NOMO-1 treated with DMSO at 0.1 percent for 48 hours (cell line): ENCODE results near the gene SKAP2.

Experiments
- DNase-seq: peaks from one replicate; lab custom pipeline; 2025; ENCODE audit not compliant: unreplicated experiment; lab: John Stamatoyannopoulos, UW

Gene SKAP2

GRCh38 chr7:26642416-26642815, 222.0 kb downstream of the SKAP2 start:
- DNase-seq = no peak

GRCh38 chr7:26639695-26640094, 224.7 kb downstream of the SKAP2 start:
- no peak for DNase-seq

- no peak for DNase-seq
These were observed 225.3 kb downstream of the SKAP2 start for GRCh38 chr7:26639111-26639510.

GRCh38 chr7:26638140-26638539, 226.2 kb downstream of the SKAP2 start:
- no peak for DNase-seq

- no peak for DNase-seq
These were observed 226.8 kb downstream of the SKAP2 start for GRCh38 chr7:26637610-26638009.

GRCh38 chr7:26636808-26637207, 227.6 kb downstream of the SKAP2 start:
- no peak for DNase-seq

DNA sequence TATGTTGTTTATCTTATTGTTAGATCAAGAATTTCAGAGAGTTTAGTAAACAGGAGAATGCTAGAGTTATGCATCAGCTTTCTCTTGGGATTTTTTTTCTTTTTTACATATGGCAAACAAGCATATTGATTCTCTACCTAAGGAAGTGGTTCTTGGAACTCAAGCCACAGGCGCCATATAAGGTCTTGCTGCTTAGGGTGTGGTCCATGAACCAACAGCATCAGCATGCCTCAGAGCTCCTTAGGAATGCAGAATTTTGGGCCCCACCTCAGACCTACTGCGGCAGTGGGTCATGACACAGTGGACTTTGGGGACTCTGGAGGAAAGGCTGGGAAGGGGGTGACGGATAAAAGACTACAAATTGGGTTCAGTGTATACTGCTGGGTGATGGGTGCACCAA, 230.8 kb downstream of the SKAP2 start:
- DNase-seq = no peak

DNA sequence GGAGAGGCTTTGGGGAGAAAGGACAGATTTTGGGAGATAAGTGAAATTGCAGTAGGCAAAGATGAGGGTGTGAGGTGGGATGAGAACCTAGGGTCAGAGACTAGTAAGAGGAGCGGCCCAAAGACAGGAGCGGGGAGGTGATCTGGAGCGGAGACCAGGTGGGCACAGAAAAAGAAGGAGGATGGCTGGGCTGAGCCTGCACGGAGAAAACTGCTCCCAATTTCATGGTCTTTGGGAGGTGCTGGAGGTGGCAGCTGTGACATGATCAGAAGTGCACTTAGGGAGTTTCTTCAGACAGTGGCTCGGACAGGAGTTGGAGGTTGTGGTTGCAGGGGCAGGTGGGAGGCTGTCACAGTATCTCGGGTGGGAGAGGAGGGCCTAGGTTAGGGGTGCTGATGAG, 232.8 kb downstream of the SKAP2 start:
- no peak for DNase-seq

DNA sequence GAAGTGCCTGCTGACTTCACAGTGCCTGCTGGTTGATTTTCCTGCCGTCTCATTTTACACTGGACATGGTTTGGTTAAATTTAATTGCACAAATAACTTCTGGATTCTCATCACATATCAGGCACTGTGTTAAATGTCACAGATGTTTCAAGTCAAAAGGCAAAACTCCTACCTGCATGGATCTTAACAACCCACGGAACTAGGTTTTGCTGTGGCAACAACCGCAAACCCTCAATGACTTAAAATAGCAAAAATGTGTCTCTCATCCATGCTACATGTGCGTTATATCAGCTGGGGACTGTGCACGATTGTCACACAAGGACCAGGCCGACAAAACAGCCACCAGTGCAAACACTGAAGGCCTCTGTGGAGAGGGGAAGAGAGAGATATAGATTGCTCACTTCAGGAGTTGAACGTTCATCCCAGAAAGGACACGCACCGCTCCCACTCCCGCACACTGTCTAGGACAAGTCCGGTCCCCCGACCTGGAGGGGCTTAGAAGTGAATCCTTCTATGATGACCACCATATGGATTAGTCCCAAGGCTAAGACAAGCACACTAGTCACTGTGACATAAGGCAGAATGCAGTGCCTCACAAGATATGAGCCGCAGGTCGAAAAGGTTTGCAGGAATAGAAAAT, 233.3 kb downstream of the SKAP2 start:
- no peak for DNase-seq

GRCh38 chr7:26630361-26630760, 234.0 kb downstream of the SKAP2 start:
- DNase-seq = no peak

GRCh38 chr7:26629696-26630095, 234.7 kb downstream of the SKAP2 start:
- no peak for DNase-seq

GRCh38 chr7:26627891-26628341, 236.5 kb downstream of the SKAP2 start:
- no peak for DNase-seq

DNA sequence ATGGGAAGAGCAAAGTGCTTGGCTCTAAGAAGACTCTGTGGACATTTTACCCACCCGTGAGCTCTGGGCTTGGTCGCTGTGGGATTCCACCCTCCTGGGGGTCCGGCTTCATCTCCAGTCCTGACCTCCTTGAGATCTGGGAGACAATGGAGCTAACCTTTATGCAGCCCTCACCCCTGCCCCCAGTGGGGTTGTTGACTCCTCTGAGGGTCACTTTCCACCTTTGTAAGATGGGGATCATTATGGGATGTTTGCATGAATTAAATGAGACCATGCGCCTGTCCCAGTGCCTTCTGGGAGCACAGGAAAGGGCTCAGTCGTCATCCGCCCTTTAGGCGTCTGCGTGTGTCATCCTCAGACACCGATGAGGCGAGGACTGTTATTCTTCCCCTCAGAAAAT, 237.2 kb downstream of the SKAP2 start:
- DNase-seq = no peak

GRCh38 chr7:26626687-26627086, 237.7 kb downstream of the SKAP2 start:
- no peak for DNase-seq

DNA sequence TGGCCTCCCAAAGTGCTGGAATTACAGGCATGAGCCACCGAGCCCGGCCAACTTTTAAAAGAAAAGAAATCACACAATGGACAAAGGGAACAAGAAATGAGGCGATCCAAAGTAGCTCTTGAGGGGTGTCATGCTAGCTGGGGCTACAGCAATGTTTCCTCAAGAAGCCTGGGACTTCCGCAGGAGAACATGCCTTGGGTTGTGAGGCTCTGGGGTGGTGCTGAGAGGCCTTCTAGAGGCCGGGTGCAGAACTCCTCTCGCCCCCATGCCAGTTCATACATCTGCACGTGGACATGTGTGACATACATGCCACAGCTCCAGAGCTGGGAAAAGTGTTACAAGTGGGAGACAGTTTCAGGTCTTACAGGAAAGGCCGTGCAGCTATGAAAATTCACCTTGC, 238.2 kb downstream of the SKAP2 start:
- no peak for DNase-seq

DNA sequence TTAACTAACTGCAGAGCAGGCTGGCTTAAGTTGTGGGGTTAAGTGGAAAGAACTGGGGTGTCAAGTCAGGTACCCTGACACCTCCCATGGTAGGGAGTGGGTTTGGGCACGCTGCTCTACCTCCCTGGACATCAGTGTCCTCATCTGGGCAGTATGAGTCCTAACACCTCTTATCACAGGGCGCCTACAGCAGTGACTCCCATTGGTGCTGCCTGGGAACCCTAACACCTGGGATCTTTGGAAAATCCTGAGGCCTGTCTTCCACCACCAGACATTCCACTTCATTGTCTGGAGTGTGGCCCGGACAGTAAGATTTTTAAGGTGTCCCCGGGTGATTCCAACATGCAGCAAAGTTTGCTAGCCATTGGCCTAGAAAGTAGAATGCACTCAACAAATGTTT, 239.1 kb downstream of the SKAP2 start:
- no peak for DNase-seq

DNA sequence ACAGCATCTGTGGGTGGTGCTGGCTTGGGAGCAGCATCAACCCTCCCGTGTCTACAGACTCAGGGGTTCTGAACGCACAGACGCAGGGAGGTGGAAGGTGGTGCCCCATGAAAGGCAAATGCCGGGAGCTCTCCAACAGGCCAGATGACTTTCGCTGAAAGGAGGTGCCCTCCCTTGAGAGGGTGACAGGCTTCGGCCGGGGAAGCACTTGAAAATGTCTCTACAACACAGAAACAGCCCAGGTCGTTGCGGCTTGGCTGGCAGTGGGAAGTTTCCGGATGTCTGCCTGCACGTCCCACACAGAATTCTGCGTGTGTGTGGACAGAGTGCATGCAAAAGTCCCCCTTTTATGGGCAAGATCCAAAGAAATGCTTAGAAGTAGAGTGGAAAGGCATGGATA, 239.6 kb downstream of the SKAP2 start:
- DNase-seq = no peak

DNA sequence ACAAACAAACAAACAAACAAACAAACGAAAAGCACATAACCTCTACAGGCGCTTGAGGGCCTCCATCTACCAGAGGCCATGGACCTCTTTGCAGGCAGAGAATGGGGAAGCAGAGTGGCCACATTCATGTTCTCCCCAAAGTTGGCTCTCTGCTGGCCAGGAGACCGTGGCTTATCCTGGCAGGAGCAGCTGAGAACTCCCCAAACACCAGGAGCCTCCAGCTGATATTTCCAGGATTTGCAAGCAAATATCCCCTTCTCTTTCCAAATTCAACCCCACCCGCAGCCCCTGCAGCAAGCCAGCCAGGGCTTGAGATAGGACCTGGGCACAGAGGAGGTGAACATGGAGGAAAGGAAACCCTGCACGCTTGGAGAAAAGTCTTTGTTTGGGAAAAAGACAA, 240.0 kb downstream of the SKAP2 start:
- DNase-seq = no peak

DNA sequence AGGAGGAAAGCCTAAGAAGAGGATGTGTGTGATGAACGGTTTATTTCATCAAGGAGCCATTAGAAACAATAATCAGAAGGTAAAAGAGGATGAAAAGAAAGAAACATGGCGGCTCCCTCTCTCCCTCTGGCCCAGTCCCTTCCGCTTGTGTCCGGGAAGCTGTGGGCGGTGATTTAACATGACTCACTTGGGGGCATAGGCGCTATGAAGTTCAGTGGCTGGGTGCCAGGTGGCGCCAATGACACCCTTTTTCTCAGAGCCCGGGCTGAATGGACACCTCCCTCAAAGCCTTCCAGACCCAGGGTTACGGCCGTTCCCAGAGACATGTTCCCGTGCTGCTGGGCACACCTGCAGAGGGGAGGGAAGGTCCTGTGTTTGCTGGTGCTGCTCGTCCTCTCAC, 244.0 kb downstream of the SKAP2 start:
- peak; percentile 35 for DNase-seq

DNA sequence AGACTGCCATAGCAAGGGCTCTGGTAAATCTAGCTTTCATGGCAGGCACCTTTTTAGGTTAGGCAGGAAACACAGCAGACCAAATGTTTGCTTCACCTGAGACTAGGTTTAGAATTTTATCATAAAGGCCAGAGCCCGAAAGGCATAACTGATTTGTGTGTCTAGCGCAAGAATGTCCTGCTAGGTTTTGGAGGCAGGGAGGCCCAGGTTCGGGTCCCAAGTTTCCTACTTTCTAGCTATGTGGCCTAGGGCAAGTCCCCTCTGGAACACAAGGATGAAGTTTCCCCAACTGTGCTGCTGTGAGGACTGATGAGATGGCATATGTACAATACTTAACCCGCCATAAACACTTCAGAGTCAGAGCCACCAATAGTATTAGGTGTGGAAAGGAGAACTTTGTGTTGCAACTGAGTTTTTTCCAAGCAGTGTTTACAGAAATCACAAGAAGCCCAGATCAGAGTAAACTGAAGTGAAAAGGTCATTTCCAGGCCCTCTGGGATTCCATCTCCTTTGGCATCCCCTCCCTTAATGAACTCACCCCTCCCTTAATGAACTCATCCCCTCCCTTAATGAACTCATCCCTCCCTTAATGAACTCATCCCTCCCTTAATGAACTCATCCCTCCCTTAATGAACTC, 244.9 kb downstream of the SKAP2 start:
- no peak for DNase-seq

DNA sequence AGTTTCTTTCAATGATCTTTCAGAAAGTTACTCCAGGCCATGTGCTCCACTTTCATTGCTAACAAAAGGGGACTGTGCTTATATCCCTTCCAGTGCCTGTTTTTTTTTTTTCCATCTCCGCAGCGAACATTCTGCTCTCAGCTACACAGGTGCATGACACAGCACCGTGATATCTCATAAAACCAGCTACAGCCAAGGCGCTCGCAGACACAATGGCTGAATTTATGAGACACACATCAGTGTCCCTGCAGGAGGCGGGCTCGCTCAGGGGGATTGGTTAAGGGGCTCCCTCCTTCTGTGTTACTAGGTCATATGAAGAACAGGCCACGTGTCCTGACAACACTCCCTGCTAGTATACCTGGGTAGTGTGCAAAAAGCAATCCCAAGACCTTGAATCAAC, 245.5 kb downstream of the SKAP2 start:
- no peak for DNase-seq

DNA sequence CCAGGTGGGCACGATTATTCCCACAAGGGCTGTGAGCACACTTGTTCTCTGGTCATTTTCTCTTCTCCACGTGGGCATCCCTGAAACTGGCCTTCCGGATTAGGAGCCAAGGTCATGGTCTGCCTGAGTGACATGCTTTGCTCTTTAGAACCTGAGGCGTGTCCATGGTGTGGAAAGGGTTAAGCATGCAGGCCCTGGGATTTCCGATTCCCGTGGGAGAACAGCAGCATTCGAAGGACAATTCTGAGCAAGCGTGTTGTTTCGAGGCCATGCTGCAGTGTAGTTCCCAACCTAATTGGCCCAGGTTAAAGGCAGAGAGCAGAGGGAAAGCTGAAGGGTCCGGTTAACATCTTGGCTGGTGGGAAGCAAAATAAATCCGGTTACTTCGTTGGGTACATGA, 245.9 kb downstream of the SKAP2 start:
- DNase-seq = no peak
